ENCODE results near the gene DCANP1. TPM values are rescaled to one million over a fixed set of nuclear protein-coding genes. Genes with fewer than 3 reads are reported as not detected.

Gene DCANP1
- total RNA-seq, 1 experiment from 2014 or later, result not detected

- Mint-ChIP-seq H3K36me3 (ENCODE audit: insufficient read depth, unreplicated experiment) (no peaks in the 10 kb centered on the region), H3K4me1 (ENCODE audit: insufficient read depth, unreplicated experiment) (peaks cover 16% of the 10 kb centered on the region), H3K27me3 (ENCODE audit: insufficient read depth, unreplicated experiment) (peaks cover 13% of the 10 kb centered on the region), H3K27ac (ENCODE audit: low read depth, unreplicated experiment) (no peak overlapping the region), H3K9me3 (ENCODE audit: unreplicated experiment) (no peaks in the 10 kb centered on the region), H3K4me3 (ENCODE audit: unreplicated experiment) (no peak overlapping the region)
- BruUV-seq (replicated peaks), result no TSS peak
- TF ChIP-seq, protein P1, sequence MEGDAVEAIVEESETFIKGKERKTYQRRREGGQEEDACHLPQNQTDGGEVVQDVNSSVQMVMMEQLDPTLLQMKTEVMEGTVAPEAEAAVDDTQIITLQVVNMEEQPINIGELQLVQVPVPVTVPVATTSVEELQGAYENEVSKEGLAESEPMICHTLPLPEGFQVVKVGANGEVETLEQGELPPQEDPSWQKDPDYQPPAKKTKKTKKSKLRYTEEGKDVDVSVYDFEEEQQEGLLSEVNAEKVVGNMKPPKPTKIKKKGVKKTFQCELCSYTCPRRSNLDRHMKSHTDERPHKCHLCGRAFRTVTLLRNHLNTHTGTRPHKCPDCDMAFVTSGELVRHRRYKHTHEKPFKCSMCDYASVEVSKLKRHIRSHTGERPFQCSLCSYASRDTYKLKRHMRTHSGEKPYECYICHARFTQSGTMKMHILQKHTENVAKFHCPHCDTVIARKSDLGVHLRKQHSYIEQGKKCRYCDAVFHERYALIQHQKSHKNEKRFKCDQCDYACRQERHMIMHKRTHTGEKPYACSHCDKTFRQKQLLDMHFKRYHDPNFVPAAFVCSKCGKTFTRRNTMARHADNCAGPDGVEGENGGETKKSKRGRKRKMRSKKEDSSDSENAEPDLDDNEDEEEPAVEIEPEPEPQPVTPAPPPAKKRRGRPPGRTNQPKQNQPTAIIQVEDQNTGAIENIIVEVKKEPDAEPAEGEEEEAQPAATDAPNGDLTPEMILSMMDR (IDR thresholded peaks at IDR 0.05; ENCODE audit: unreplicated experiment), result no peak
- intact Hi-C loops (cut with micrococcal nuclease), result no loop called here
- ChIA-PET POLR2A (interaction anchor here (0.6 kb wide), 1 partner anchor 1539 kb away, joined by 3 read pairs; no protein-coding TSS in a partner anchor), CTCF (interaction anchor here (0.6 to 29.6 kb wide), 2 partner anchors 13 to 106 kb away, joined by 4 to 2166 read pairs; no protein-coding TSS in a partner anchor)
- no peak for DNase-seq (ENCODE audit: unreplicated experiment)
Measured at GRCh38 chr5:135453613-135454012, 6.5 kb upstream of the DCANP1 start.

GRCh38 chr5:135452321-135453030 is 5.3 kb upstream of the DCANP1 start, which contains the start of gene TIFAB:
Gene TIFAB (minus strand): TSS chr5:135452351. CDS start chr5:135449939, 2,412 bp downstream.
- ChIA-PET POLR2A (no interaction called here), CTCF (interaction anchor here (1.0 to 29.6 kb wide), 4 partner anchors 10 to 117 kb away, joined by 3 to 2166 read pairs (median 5); no protein-coding TSS in a partner anchor)
- TF ChIP-seq, protein P1 (IDR thresholded peaks at IDR 0.05; ENCODE audit: unreplicated experiment), result no peak
- Mint-ChIP-seq H3K27ac (ENCODE audit: low read depth, unreplicated experiment) (no peak within 1 kb of the TSS), H3K27me3 (ENCODE audit: insufficient read depth, unreplicated experiment) (peaks cover 13% of the 10 kb centered on the region), H3K4me1 (ENCODE audit: insufficient read depth, unreplicated experiment) (peaks cover 17% of the 10 kb centered on the region), H3K36me3 (ENCODE audit: insufficient read depth, unreplicated experiment) (no peaks in the 10 kb centered on the region), H3K4me3 (ENCODE audit: unreplicated experiment) (no peak within 1 kb of the TSS), H3K9me3 (ENCODE audit: unreplicated experiment) (no peaks in the 10 kb centered on the region)
- no peak for DNase-seq (ENCODE audit: unreplicated experiment)
- BruUV-seq (replicated peaks), result no TSS peak
- intact Hi-C loops (cut with micrococcal nuclease), result no loop called here

DNA sequence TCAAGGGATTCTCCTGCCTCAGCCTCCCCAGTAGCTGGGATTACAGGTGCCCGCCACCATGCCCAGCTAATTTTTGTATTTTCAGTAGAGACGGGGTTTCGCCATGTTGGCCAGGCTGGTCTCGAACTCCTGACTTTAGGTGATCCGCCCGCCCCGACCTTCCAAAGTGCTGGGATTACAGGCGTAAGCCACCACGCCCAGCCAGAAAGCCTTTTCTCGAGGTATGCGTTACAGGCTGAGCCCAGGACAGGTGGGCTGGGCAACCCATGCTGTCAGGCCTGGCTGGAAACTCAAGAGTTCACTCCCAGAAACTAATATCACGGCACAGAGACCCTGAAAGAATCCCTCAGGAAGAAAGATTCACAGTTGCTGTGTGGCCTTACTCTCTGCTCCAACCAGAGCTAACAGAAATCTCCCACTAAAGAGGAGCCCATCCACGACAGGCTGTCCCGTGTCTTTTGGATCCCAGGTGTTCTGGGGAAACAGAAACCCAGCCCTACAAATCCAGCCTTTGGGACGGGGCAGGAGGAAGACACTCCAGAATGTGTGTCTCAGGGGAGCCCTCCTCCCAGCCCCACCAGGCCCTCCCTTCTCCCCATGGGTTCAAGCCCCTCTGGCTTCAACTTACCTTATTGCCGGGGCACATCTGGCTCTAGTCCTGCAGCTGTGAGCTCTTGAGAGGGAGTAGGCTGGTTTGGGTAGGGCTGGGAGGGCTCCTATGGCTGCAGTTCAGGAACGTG is 4.6 kb upstream of the DCANP1 start:
- ChIA-PET POLR2A (no interaction called here), CTCF (interaction anchor here (1.0 to 29.6 kb wide), 5 partner anchors 11 to 116 kb away, joined by 3 to 2166 read pairs (median 7); no protein-coding TSS in a partner anchor)
- TF ChIP-seq, protein P1 (IDR thresholded peaks at IDR 0.05; ENCODE audit: unreplicated experiment), result no peak
- peaks cover 17% of the 10 kb centered on the region for H3K4me1 Mint-ChIP-seq (ENCODE audit: insufficient read depth, unreplicated experiment)
- no peak for DNase-seq (ENCODE audit: unreplicated experiment)
- H3K27me3 Mint-ChIP-seq (ENCODE audit: insufficient read depth, unreplicated experiment), result peaks cover 13% of the 10 kb centered on the region
- intact Hi-C loops (cut with micrococcal nuclease), result no loop called here
- H3K36me3 Mint-ChIP-seq (ENCODE audit: insufficient read depth, unreplicated experiment), result no peaks in the 10 kb centered on the region
- H3K4me3 Mint-ChIP-seq (ENCODE audit: unreplicated experiment), result no peak overlapping the region
- H3K27ac Mint-ChIP-seq (ENCODE audit: low read depth, unreplicated experiment), result no peak overlapping the region
- no TSS peak for BruUV-seq (replicated peaks)
- H3K9me3 Mint-ChIP-seq (ENCODE audit: unreplicated experiment), result no peaks in the 10 kb centered on the region

DNA sequence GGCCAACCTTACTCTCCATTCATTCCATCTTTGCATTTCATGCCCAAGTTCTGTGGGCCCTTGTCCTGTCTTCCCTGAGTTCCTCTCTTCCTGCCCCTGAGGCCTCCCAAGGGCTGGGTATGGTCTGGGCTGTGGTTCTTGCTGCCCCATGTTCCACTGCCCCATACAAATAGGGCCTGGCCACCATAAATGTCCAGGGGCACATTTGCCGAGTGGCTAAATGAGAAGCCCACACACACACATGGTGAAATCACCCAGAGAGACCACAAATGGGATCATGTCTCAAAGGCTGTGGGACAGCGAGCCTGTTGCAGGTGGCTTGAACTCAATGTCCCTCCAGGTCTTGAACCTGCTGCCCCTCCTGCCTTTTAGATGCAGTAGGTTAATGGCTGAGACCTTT is 3.8 kb upstream of the DCANP1 start:
- ChIA-PET POLR2A (no interaction called here), CTCF (interaction anchor here (1.3 to 5.6 kb wide), 3 partner anchors 13 to 115 kb away, joined by 3 to 64 read pairs (median 21); no protein-coding TSS in a partner anchor)
- TF ChIP-seq, protein P1 (IDR thresholded peaks at IDR 0.05; ENCODE audit: unreplicated experiment), result no peak
- H3K4me3 Mint-ChIP-seq (ENCODE audit: unreplicated experiment), result no peak overlapping the region
- intact Hi-C loops (cut with micrococcal nuclease), result no loop called here
- H3K36me3 Mint-ChIP-seq (ENCODE audit: insufficient read depth, unreplicated experiment), result no peaks in the 10 kb centered on the region
- BruUV-seq (replicated peaks), result no TSS peak
- H3K4me1 Mint-ChIP-seq (ENCODE audit: insufficient read depth, unreplicated experiment), result peaks cover 9% of the 10 kb centered on the region
- H3K9me3 Mint-ChIP-seq (ENCODE audit: unreplicated experiment), result no peaks in the 10 kb centered on the region
- peaks cover 13% of the 10 kb centered on the region for H3K27me3 Mint-ChIP-seq (ENCODE audit: insufficient read depth, unreplicated experiment)
- no peak for DNase-seq (ENCODE audit: unreplicated experiment)
- no peak overlapping the region for H3K27ac Mint-ChIP-seq (ENCODE audit: low read depth, unreplicated experiment)
